ENCODE data around the gene NPHP4.

NPHP4 gene

DNA sequence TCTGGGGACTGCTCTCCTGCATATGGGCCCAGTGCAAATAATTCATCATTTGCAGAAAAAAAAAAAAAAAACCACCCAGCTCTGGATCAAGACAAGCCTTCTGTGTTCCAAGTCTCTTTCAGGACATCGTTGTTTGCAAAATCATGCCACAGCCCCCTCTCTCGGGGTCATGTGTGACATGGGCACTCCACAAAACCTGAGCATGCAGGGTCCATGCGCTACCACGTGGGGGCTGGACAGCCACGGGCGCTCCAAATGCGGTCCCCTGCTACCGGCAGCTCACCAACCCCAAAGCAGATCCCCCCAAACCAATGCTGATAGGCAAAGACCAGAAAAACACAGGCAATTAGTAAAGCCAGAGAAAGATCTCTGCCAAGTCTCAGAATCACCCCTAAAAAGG is 17.6 kb downstream of the NPHP4 start:
- in situ Hi-C loops (cut with MboI; ENCODE audit: low sequenced_read_pairs): no loop called here

DNA sequence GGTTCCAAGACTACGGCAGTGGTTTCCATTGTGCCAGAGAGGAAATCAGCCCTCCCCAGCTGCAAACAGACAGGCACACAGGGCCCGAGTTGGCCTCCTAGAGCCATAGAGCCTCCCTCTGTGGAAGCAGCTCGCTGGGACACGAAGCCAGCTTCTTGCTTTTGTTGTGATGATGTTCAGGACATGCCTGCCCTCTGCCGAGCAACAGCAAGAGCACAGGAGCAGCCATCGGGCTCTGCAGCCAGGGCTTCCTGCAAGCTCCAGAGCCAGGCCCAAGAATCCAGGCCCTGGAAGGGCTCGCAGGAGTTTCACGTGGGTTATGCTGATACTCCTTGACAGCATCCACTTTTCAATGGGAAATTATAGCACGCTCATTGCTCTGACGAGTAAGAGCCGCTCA is 18.5 kb downstream of the NPHP4 start:
- in situ Hi-C loops (cut with MboI; ENCODE audit: low sequenced_read_pairs): no loop called here

DNA sequence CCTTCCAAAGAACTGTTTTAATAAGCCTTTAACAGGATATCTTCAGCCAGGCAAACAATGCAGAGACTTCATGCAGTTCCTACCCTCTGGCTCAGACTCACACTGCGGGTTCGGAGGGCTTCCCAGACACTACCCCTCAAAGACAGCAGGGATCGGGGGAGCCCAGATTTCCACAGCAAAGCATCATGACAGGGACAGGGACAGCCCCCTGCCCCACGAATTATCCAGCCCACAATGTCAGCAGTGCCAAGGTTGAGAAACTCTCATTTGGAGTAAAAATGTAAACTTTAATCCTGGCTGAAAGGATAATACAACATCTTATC is 20.1 kb downstream of the NPHP4 start:
- in situ Hi-C loops (cut with MboI; ENCODE audit: low sequenced_read_pairs): no loop called here

DNA sequence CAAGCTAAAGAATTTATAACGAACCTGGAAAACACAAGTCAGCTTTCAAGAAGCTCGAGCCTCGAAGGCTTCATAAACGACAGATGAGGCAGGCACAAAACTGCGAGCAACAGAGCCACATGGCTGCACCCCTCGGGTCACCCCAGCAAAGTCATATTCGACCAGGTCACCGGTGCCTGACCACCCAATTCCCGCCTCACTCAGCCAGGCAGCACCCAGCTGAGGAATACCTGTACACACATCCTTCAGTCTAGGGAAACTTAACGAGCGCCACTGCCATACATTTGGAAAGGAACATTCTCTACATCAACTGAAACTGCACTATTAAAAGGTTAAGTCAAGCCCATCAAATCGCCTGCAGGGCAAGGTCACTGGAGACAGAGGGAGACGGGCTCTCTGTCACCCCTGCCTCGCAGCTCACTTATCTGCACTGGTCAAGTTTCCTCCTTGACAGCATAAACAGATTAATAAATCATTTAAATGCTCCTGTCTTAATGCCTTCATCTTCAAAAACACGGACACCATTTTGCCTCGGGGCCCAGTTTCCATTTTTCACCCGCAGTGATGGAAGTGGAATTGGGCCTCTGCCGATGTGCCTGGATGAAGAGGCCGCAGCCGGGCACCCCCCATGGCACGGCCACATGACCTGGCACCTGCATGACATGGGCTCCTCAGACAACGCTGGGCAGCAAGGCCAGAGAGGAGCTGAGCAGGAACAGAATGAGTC is 20.6 kb downstream of the NPHP4 start:
- in situ Hi-C loops (cut with MboI; ENCODE audit: low sequenced_read_pairs): no loop called here

DNA sequence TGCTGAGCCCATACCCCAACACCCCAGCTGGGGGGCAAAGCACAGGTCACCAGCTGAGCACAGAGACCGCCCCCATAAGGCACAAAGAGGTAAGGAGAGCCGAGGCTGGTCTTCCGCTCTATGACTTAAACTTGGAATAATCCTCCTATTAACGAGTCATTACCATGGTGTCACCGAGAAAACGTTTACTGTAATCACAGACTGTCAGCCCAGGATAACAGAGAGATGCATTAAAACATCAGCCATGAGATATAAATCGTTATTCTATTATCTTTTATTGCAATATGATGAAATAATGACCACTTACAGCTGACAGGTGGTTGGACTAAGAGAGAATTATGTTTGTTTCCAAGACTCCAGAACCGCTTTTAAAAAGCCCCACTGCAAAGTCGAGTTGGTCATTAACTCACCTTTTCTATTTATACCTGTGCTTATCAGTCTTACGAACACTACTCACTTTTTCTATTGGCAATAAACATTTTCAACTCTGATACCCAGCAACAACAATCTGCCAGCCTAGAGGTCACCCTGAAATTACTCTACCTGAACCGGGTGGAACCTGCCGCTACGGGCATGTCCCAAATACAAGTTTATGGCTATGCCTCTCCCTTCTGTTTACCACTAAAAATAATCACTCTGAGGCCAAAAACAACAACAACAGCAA is 21.5 kb downstream of the NPHP4 start:
- in situ Hi-C loops (cut with MboI; ENCODE audit: low sequenced_read_pairs): no loop called here

DNA sequence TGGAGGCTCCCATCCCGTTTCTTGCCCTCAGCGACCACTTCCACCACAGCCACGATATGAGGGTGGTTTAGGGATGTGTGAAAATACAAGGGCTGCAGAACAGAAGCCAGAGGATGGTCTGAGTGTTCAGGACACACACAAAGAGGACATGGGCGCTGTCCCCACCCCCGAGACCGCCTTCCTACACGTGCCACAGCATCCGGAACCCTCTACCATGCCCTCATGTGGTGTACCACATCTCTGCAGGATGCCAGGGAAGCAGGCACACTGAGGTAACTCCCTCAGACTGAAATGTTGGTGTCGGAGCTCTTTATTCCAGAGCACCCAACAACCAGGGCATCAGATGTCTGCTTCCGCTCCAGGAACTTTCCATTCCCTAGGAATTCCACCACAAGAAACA is 23.1 kb downstream of the NPHP4 start:
- in situ Hi-C loops (cut with MboI; ENCODE audit: low sequenced_read_pairs): no loop called here

DNA sequence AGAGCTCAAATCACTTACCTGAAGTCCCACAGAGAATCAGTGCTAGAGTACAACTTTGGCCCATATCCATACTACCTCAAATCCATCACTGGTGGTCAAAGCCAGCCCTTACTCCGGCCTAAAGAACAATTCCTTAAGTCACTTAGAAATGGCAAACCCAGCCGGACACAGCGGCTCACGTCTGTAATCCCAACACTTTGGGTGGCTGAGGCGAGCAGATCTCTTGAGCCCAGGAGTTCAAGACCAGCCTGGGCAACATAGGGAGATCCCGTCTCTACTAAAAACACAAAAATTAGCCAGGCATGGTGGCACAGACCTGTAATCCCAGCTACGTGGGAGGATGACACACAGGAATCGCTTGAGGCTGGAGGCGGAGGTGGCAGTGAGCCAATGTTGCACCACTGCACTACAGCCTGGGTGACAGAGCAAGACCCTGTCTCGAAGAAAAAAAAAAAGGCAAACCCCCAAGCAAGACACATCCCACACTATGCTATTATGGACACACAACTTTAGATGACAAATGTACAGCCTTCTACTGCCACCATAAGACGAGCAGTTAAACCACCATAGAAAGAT is 24.0 kb downstream of the NPHP4 start:
- in situ Hi-C loops (cut with MboI; ENCODE audit: low sequenced_read_pairs): no loop called here

DNA sequence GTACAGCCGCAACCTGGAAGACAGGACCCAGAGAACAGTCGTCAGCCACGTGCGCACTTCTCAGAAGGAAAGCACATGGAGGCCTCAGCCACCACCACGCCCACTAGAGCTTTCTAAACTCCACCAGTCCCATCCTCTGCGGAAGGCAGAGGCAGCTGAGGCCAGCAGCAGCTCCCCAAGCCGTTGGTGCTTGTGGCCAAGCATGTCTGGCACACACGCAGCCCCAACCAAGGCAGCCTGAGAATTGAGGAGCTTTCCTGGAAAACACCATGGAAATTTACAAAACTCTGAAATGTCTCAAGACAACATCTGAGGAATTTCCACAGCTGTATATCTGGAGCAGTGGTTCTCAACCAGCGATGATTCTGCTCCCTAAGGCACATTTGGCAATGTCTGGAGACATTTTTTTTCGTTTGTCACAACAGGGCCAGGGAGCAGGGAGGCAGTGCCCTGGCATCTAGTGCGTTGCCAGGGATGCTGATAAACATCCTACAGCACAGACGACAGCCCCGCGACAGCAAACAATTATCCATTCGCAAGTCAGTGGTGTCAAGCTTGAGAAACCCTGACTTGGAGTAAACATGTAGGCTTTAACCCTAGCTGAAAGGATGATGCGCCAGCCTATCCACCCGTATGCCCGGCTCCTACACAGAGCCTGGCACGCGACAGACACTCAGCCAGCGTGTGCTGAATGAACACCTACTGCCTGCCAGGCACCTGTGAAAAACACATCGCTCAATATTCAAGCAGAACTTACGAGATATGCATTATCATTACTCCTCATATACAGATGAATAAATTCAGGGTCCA is 24.7 kb downstream of the NPHP4 start:
- in situ Hi-C loops (cut with MboI; ENCODE audit: low sequenced_read_pairs): no loop called here

DNA sequence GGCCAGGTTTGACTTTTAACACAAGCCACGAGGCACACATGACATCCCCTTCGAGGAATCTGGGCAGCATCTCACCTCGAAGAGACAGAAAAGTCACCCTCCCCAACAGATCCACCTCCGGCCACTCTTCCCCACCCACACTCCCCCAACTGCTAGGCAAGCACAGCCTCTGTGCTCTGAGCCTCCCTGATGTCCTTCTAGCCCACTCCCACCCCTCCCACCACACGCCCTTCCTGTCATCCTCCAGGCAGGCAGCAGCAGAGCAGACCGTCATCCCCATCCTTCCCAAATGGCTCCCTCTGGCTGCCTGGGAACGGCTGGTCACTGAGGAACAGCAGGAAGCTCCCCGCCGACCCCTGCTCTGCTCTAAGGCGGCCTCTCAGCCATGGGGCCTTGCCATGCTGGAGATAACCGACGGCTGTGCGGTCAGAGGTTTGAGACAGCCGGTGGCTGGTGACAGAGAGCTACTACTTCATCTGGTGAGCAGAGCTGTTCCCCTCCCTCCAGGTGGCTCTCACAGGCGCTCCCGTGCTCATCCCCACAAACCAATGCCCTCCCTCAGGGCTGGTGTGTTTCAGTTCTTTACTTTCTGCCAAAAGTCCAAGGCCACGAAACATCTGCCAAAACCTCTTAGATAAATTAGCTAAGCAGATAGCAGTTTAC is 25.6 kb downstream of the NPHP4 start:
- in situ Hi-C loops (cut with MboI; ENCODE audit: low sequenced_read_pairs): no loop called here

DNA sequence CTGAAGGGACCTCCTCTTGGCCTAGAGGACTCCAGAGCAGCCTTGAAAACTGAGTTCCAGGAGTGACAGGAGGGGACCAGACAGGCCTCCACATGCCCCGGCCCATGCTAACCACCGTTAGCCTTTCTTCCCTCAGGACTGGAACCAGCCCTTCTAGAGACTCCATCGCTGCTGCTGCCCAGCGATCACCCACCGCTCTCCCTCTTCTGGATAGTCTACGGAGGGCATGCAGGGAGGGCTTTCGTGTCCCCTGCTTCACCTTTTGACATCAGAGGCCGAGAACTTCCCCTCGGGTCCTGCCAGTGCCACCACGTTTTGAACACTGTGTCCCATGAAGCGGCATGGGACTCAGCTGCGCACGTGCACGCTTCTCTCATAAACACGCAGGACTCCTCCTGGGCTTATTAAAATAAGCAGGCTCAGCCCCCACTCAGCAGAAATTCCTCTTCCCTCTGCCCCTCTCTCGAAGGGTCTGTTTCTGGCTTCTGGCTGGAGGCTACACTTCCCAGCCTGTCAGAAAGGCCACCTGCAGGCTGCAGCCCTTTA is 26.6 kb downstream of the NPHP4 start:
- in situ Hi-C loops (cut with MboI; ENCODE audit: low sequenced_read_pairs): no loop called here

DNA sequence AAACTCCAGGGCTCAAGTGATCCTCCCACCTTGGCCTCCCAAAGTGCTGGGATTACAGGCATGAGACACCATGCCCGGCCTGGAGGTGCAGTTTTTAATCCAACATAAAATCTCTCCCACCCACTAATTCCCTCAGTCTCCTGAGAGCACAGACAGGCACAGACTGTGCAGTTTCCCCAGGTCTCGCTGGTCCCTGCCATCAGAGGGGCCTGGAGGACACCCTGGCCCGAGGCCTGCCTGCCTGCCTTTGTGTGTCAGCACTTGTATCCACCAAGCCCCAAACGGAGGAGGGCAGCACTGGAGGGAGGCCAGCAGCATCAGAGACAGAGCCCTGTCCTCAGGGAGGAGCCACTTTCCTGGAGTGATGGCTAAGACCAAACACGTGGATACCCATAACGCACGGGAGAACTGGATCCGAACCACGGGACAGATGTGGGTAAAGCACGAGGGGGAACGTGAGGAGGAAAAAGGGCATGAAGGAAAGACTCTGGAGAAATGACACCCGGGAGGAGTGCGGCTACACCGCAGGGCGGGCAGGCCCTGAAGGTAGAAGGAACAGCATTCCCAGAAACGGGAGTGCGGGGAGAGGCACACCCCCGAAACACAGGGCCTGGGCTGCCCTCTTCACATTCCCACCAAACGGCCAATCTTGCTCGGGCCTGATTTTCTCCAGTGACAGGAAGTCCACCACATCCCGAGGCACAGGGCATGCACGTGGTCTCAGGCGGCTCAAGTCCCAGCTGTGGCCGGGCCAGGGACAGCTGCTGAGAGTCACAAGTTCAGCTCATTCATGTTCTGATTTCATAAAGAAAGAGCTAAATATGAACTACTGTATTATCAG is 29.7 kb downstream of the NPHP4 start:
- in situ Hi-C loops (cut with MboI; ENCODE audit: low sequenced_read_pairs): no loop called here

DNA sequence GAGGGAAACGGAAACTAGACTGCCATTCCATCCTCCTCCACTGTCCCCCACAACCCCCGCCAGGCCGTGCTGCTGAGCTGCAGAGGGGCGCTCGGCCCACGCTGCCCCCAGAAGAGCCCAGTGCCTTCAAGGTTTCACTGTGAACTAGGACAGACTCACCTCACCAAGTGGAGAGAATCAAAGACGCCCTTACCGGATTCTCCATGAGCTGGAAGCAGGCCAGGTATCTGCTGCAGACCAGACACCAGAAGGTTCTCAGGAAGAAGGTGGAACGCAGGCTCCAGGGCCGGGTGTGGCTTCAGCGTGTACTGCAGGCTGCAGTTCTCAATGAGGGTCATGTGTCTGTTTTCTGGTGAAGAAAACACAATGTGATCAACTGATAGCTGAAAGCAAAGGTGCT is 30.6 kb downstream of the NPHP4 start:
- in situ Hi-C loops (cut with MboI; ENCODE audit: low sequenced_read_pairs): no loop called here

DNA sequence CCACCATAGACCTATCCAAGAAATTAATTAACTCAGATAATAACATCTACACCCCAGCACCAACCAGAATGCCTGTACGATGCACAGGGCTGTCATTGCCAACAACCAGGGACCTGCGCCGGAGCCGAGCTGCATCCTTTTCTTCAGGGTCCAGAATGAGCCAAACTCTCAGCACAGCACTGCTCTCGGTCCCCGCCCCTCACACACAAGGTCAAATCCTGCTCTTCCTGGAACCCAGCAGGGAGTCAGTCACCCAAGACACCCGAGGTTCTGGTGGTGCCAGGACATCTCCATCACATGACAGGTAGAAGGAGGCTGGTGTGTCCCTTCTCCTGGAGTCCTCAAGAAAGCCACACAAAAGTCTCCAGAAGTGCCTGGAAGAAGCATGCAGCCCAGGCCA is 31.9 kb downstream of the NPHP4 start:
- in situ Hi-C loops (cut with MboI; ENCODE audit: low sequenced_read_pairs): no loop called here

DNA sequence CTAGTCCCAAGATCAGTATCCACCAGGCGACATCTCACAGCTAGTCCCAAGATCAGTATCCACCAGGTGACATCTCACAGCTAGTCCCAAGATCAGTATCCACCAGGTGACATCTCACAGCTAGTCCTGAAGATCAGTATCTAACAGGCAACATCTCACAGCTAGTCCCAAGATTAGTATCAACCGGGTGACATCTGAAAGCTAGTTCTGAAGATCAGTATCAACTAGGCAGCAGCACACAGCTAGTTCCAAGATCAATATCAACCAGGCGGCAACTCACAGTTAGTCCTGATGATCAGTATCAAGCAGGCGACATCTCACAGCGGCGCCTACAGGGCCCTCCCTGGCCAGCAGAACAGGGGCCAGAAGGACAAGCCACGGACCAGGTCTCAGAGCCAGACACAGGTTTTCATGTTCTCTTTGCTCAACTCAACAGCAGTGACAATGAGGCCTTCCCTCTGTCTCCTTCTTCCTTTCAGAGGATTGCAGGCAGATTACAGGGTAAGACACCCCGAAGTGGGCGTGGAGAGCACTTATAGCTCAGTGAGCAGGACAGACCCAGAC is 32.5 kb downstream of the NPHP4 start:
- in situ Hi-C loops (cut with MboI; ENCODE audit: low sequenced_read_pairs): no loop called here

DNA sequence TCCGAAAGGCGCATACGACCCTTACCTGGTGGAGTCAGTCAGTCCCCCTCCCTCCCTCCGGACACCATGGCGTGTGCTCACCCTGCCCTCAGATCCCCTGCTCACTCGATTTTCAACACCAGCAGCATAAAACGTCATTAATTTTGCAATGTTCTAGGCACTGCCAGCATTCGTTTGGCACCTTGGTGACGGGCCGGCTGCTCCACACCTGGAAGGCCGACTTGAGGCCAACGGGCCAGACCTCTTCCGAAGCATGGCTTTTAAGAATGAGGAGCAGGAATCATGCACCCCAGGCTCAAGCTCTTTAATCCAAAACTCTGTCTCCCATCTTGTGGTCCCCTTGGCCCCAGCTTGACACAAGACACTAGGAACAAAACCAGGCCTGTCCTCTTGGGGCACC is 33.1 kb downstream of the NPHP4 start:
- in situ Hi-C loops (cut with MboI; ENCODE audit: low sequenced_read_pairs): no loop called here

DNA sequence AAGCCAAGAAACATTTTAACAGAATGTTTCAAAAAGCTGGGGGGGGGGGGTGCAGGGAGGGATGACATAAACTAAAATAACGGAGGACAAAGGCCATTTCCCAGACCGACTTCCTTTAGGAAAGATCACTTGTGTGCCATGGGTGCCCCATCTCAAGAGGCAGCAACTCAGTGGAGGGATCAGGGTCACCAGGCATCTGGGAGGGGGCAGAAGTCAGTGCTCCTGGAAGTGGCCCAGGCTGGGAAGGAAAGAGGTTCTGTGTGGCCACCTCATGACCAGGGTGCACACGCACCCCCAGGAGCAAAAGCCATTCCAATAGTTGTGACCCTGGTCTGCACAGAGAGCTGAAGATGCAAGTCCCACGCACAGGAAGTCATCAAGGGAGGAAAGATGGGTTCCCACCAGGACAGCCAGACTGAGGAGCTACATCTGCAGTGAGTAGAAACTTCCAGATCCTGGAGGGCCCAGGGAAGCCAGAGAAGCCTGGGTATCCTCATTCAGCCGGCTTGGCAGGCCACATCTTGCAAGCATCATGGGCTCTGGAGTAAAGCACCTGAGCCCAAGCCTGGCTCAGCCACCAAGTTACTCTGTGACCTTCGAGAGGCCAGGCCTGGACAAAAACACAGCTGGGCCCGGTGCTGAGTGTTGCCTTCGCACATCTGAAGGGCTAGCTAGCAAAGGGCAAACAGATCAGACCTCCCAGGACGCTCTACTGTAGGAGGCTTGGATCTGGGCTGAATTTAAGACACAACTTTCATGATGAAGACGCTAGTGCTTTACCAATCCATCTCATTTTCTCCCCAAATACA is 36.0 kb downstream of the NPHP4 start:
- in situ Hi-C loops (cut with MboI; ENCODE audit: low sequenced_read_pairs): no loop called here

DNA sequence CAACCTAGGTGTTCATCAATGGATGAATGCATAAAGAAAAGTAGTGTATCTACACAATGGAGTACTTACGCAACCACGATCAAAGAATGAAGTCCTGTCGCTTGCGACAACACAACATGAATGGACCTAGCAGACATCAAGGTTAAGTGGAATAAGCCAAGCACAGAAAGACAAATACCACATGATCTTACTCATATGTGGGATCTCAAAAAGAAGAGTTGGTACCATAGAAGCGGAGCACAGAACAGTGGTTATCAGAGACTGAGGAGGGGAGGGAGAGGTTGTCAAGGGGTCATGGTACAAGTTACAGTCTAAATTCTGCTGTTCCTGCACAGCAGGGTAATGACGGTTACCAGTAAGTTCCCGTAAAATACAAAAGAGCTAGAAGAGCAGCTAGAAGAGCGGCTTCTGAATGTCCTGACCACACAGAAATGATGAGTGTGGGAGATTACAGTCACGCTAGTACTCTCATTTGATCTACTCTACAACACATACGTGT is 36.7 kb downstream of the NPHP4 start:
- in situ Hi-C loops (cut with MboI; ENCODE audit: low sequenced_read_pairs): no loop called here

DNA sequence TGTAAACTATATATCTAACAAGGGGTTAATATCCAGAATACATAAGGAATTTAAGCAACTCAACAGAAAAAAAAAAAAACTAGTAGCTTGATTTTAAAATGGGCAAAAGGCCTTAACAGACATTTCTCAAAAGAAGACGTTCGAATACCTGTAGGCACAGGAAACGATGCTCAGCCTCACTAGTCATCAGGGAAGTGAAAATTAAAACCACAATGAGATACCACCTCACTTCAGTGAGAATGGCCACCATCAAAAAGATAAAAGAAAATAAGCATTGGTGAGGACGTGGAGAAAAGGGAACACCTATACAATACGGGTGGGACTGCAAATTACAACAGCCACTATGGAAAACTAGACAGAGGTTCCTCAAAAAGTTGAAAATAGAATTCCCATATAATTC is 37.3 kb downstream of the NPHP4 start:
- in situ Hi-C loops (cut with MboI; ENCODE audit: low sequenced_read_pairs): no loop called here

DNA sequence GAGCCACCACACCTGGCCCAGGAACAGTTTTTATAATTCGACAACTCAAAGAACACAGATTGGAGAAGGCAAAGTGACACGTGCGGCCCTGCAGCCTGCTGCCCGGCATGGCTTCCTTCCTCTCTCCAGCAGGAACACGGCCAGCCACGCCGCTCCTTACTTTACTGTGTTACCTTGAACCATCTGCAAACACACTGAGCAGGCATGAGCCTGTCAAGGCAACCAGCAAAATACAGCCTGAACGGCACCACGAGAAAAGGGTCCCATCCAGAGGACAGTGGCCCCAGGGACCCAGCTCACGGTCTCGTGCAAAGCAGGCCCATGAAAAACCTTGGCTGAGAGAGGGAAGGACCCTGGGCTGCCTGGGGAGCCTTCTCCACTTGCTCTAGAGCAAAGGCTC is 38.8 kb downstream of the NPHP4 start:
- in situ Hi-C loops (cut with MboI; ENCODE audit: low sequenced_read_pairs): no loop called here

All from hTERT RPE-1 (cell line).